ENCODE results near the gene MAU2.

DNA sequence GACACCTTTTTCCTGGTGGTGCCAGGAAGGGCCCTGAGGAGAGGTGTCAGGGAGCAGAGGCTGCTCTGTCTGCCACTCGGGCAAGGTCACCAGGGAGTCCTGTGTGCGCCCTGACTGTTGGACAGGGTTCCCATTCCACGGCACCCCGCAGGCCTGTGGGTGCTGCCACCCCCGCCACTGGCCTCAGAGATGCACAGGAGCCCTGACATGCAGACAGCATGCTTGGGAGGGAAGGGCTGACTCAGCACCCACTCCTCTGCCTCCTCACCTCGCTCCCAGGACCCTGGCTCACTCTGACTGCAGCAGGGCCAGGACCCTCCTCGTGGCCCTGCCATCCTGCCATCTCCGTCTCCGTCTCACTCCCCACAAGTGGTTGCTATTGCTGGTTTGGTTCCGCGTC is 25.3 kb downstream of the MAU2 start:
- TF ChIP-seq, protein P1, sequence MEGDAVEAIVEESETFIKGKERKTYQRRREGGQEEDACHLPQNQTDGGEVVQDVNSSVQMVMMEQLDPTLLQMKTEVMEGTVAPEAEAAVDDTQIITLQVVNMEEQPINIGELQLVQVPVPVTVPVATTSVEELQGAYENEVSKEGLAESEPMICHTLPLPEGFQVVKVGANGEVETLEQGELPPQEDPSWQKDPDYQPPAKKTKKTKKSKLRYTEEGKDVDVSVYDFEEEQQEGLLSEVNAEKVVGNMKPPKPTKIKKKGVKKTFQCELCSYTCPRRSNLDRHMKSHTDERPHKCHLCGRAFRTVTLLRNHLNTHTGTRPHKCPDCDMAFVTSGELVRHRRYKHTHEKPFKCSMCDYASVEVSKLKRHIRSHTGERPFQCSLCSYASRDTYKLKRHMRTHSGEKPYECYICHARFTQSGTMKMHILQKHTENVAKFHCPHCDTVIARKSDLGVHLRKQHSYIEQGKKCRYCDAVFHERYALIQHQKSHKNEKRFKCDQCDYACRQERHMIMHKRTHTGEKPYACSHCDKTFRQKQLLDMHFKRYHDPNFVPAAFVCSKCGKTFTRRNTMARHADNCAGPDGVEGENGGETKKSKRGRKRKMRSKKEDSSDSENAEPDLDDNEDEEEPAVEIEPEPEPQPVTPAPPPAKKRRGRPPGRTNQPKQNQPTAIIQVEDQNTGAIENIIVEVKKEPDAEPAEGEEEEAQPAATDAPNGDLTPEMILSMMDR (IDR thresholded peaks at IDR 0.05) = no peak
- no peak for TF ChIP-seq POLR2A (IDR thresholded peaks at IDR 0.05)
